HG03521 (cell line): ENCODE results near the gene DCAF12.
A peak's percentile ranks its signal among the peaks of the same experiment; 100 is the strongest.
"Not testable (repeated sequence)": the region's sequence is repeated elsewhere in the genome, so short reads cannot be mapped to it uniquely, and the experiment has no call there.

ENCODE experiments used
- ATAC-seq: cut with Tn5 transposase; IDR thresholded peaks from one replicate; pipeline ENCODE4 v1.9.1; 2021; ENCODE audit warnings: mild to moderate bottlenecking, moderate library complexity; ENCODE audit not compliant: unreplicated experiment

DCAF12 gene

GRCh38 chr9:34072410-34072809, 54.1 kb downstream of the DCAF12 start:
- ATAC-seq = no peak

GRCh38 chr9:34070606-34071324, 55.7 kb downstream of the DCAF12 start:
- ATAC-seq = no peak

- ATAC-seq = no peak
Measured at GRCh38 chr9:34069831-34070230, 56.7 kb downstream of the DCAF12 start.

- no peak for ATAC-seq
Measured at GRCh38 chr9:34065541-34065940, 61.0 kb downstream of the DCAF12 start.

- ATAC-seq = no peak
Measured at GRCh38 chr9:34059954-34060353, 66.5 kb downstream of the DCAF12 start.

- no peak for ATAC-seq
Measured at GRCh38 chr9:34059281-34059680, 67.2 kb downstream of the DCAF12 start.

GRCh38 chr9:34049630-34050384, 76.7 kb downstream of the DCAF12 start:
- no peak for ATAC-seq

GRCh38 chr9:34048727-34049629, 77.5 kb downstream of the DCAF12 start, which contains the start of gene UBAP2:
UBAP2 (minus strand) TSS chr9:34048887; CDS start chr9:34017148, 31,739 bp downstream.
- peak; percentile 70 for ATAC-seq

GRCh38 chr9:34047864-34048726, 78.4 kb downstream of the DCAF12 start:
- peak; percentile 22 for ATAC-seq

- ATAC-seq = no peak
Measured at GRCh38 chr9:34046784-34047379, 79.6 kb downstream of the DCAF12 start.

- no peak for ATAC-seq
Measured at GRCh38 chr9:34045903-34046302, 80.6 kb downstream of the DCAF12 start.

- ATAC-seq = not testable (repeated sequence)
Measured at GRCh38 chr9:34042074-34042473, 84.4 kb downstream of the DCAF12 start.

GRCh38 chr9:34038851-34039250, 87.6 kb downstream of the DCAF12 start:
- ATAC-seq = not testable (repeated sequence)

GRCh38 chr9:34037626-34038025, 88.9 kb downstream of the DCAF12 start:
- no peak for ATAC-seq

GRCh38 chr9:34036625-34037024, 89.9 kb downstream of the DCAF12 start:
- ATAC-seq = no peak
